Stimulated activated naive CD8-positive, alpha-beta T cell treated with anti-CD3 and anti-CD28 coated beads, Interleukin-15, Interleukin-2, amounts not matched to agents 100 ng/mL and 50 ng/mL, for 24 hours (primary cell): ENCODE results near the gene PWWP2B.

ENCODE experiments used
- H3K27ac Mint-ChIP-seq: one replicate; pipeline ENCODE4 v1.8.0; 2021; ENCODE audit warnings: mild to moderate bottlenecking, mixed read lengths
- H3K27me3 Mint-ChIP-seq: one replicate; pipeline ENCODE4 v1.8.0; 2021; ENCODE audit warnings: mixed read lengths
- H3K36me3 Mint-ChIP-seq: one replicate; pipeline ENCODE4 v1.8.0; 2021; ENCODE audit warnings: low read depth, mixed read lengths
- H3K4me1 Mint-ChIP-seq: one replicate; pipeline ENCODE4 v1.8.0; 2021; ENCODE audit warnings: low read depth, mixed read lengths
- H3K4me3 Mint-ChIP-seq: one replicate; pipeline ENCODE4 v1.8.0; 2021; ENCODE audit warnings: mild to moderate bottlenecking, mixed read lengths
- H3K9me3 Mint-ChIP-seq: one replicate; pipeline ENCODE4 v1.8.0; 2021; ENCODE audit warnings: mixed read lengths

The PWWP2B gene

DNA sequence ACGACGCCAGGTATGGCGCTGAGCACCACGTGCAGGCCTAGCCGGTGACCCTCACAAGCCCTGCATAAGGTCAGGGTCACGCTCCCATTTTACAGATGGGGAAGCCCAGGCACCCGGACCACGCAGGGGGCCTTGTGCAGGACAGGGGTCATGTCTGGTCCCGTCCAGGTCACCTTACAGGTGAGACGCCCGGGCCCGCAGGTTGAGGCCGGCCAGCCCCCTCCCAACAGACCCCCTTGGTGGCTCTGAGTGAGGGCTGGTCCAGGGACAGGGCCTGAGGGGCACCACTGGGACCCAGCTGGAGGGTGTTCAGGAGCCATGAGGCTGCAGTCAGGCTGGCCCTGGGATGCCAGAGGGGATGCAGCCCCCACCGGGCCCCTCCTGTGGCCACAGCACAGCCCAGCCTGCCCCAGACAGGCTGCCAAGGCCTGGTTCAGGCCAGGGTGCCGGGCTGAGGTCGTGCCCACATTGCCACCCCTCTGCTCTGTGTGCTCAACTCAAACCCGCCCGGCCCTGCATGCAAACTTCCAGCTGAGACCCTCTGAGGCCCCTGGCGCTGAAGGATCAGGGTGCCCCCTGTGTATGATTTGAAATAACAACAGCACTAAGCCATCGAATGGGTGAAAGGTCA is 69.0 kb downstream of the PWWP2B start:
- Mint-ChIP-seq H3K27me3 (peaks cover 4% of the 10 kb centered on the region), H3K4me1 (peaks cover 13% of the 10 kb centered on the region), H3K27ac (no peak overlapping the region), H3K9me3 (no peaks in the 10 kb centered on the region), H3K36me3 (no peaks in the 10 kb centered on the region), H3K4me3 (no peak overlapping the region)

DNA sequence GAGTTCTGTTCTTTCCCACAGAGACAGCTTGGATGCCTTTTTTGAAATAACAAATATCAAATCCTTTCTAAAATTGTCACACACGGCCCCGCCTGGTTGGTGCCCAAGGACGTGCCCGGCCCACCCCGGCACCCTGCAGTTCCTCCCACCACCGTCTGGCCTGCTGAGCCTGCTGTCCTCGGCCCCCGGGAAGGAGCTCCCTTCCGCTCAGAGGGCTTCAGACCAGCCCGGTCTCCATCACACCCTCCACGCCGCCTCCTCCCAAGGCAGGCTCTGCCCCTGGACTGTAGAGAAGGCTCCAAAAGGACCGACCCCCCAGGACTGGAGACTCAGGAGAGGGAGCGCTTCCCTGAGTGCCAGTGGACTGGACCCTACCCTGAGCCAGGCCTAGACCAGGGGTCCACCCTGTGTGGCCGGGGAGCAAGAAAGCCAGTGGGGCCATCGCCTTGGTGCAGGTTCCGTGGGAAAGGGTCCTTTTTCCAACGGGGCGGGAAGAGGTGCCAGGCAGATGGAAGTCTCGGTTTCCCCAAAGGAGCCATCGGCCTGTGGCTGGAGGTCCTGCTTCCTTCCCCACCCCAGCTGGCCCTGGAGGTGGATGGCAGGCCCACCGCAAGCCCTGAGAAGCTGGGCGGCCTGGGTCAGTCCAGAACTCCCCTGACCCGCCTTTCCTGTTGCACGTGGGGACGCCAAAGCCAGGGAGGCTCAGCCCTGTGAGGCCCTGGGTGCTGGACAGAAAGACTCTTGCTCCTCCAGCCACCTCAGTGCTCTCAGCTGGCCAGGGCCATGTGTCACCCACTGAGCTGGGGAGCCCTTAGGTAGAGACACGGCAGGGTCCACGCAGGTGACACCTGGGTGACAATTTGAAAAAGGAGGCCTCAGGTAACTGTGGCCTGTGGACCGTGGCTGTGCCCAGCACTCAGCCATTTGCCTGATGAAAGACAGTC is 69.8 kb downstream of the PWWP2B start:
- Mint-ChIP-seq H3K27ac (no peak overlapping the region), H3K27me3 (peaks cover 7% of the 10 kb centered on the region), H3K9me3 (no peaks in the 10 kb centered on the region), H3K4me1 (peaks cover 17% of the 10 kb centered on the region), H3K4me3 (no peak overlapping the region), H3K36me3 (no peaks in the 10 kb centered on the region)
